ENCODE data around the gene RAET1L. TPM values are rescaled to one million over a fixed set of nuclear protein-coding genes. Genes with fewer than 3 reads are reported as not detected.

RAET1L gene
- total and polyA plus RNA-seq, 2 donors (not counting 1 experiment from before 2014, with no cell fraction given): not detected

DNA sequence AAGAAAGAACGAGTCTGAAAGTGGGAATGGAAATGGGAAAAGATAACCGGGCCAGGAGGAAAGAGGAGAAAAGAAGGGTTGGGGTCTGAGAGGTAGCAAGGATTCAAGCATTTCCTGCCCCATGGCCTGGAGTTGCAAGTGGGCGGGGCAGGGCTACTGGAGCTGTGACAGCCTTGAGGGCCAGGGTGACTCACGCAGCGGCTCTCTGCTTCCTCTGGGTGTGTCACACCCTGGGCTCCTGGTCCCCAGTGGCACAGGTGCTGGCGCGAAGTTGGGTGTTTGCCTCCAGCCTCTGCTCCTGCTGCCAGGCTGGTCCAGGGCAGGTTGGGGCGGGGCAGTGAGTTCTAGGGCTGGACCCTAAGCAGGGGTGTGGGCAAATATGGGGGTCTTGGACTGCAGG is 46.9 kb upstream of the RAET1L start:
- H3K9ac ChIP-seq (ENCODE audit: insufficient read depth, low read length): no peak overlapping the region
- no peaks in the 10 kb centered on the region for H3K9me3 ChIP-seq (ENCODE audit: control insufficient read depth, insufficient read depth, low read depth, low read length)
- H3K27ac ChIP-seq (ENCODE audit: insufficient read depth, low read length): no peak overlapping the region
- H3K27me3 ChIP-seq (ENCODE audit: control insufficient read depth, insufficient read depth, low read length): peaks cover 2% of the 10 kb centered on the region
- no peak overlapping the region for H3K4me3 ChIP-seq (replicated peaks in 1 of 4; ENCODE audit: control extremely low read depth in 1 of 4, insufficient read depth in 1 of 4, low read depth in 3 of 4, low read length in 4 of 4)
- no peaks in the 10 kb centered on the region for H4K20me1 ChIP-seq (ENCODE audit: control insufficient read depth, extremely low read depth, insufficient read depth, low read length)
- no peaks in the 10 kb centered on the region for H3K36me3 ChIP-seq (ENCODE audit: control insufficient read depth, insufficient read depth, low read length)
- peaks cover 4% of the 10 kb centered on the region for H3K4me1 ChIP-seq (ENCODE audit: control insufficient read depth, extremely low read depth, insufficient read depth, low read length)
- DNase-seq (ENCODE audit: low read depth in 2 of 2): peak; percentile 10 to 54
- H3K4me2 ChIP-seq (ENCODE audit: extremely low read depth, insufficient read depth, low read length): no peak overlapping the region
- H3K79me2 ChIP-seq (ENCODE audit: control insufficient read depth, insufficient read depth, low read length): no peaks in the 10 kb centered on the region
- TF ChIP-seq EZH2 (IDR thresholded peaks at IDR 0.05; ENCODE audit: low read length, missing control alignments): no peak
- TF ChIP-seq, protein P1, sequence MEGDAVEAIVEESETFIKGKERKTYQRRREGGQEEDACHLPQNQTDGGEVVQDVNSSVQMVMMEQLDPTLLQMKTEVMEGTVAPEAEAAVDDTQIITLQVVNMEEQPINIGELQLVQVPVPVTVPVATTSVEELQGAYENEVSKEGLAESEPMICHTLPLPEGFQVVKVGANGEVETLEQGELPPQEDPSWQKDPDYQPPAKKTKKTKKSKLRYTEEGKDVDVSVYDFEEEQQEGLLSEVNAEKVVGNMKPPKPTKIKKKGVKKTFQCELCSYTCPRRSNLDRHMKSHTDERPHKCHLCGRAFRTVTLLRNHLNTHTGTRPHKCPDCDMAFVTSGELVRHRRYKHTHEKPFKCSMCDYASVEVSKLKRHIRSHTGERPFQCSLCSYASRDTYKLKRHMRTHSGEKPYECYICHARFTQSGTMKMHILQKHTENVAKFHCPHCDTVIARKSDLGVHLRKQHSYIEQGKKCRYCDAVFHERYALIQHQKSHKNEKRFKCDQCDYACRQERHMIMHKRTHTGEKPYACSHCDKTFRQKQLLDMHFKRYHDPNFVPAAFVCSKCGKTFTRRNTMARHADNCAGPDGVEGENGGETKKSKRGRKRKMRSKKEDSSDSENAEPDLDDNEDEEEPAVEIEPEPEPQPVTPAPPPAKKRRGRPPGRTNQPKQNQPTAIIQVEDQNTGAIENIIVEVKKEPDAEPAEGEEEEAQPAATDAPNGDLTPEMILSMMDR (conservative IDR thresholded peaks at IDR 0.05 in 1 of 2, IDR thresholded peaks at IDR 0.05 in 1 of 2; ENCODE audit: low read depth in 1 of 2, low read length in 2 of 2): no peak
- no peak overlapping the region for H2AFZ ChIP-seq (ENCODE audit: low read length)

GRCh38 chr6:150070236-150070818 is 45.0 kb upstream of the RAET1L start:
- no peak overlapping the region for H2AFZ ChIP-seq (ENCODE audit: low read length)
- no peaks in the 10 kb centered on the region for H3K9me3 ChIP-seq (ENCODE audit: control insufficient read depth, insufficient read depth, low read depth, low read length)
- no peak for DNase-seq (ENCODE audit: low read depth in 2 of 2)
- no peaks in the 10 kb centered on the region for H4K20me1 ChIP-seq (ENCODE audit: control insufficient read depth, extremely low read depth, insufficient read depth, low read length)
- no peak for TF ChIP-seq EZH2 (IDR thresholded peaks at IDR 0.05; ENCODE audit: low read length, missing control alignments)
- TF ChIP-seq, protein P1 (conservative IDR thresholded peaks at IDR 0.05 in 1 of 2, IDR thresholded peaks at IDR 0.05 in 1 of 2; ENCODE audit: low read depth in 1 of 2, low read length in 2 of 2): no peak
- H3K27ac ChIP-seq (ENCODE audit: insufficient read depth, low read length): no peak overlapping the region
- no peaks in the 10 kb centered on the region for H3K27me3 ChIP-seq (ENCODE audit: control insufficient read depth, insufficient read depth, low read length)
- no peaks in the 10 kb centered on the region for H3K36me3 ChIP-seq (ENCODE audit: control insufficient read depth, insufficient read depth, low read length)
- no peaks in the 10 kb centered on the region for H3K79me2 ChIP-seq (ENCODE audit: control insufficient read depth, insufficient read depth, low read length)
- no peak overlapping the region for H3K4me2 ChIP-seq (ENCODE audit: extremely low read depth, insufficient read depth, low read length)
- H3K9ac ChIP-seq (ENCODE audit: insufficient read depth, low read length): no peak overlapping the region
- H3K4me3 ChIP-seq (replicated peaks in 1 of 4; ENCODE audit: control extremely low read depth in 1 of 4, insufficient read depth in 1 of 4, low read depth in 3 of 4, low read length in 4 of 4): no peak overlapping the region
- H3K4me1 ChIP-seq (ENCODE audit: control insufficient read depth, extremely low read depth, insufficient read depth, low read length): peaks cover 4% of the 10 kb centered on the region

- Histone ChIP-seq H3K4me2 (ENCODE audit: extremely low read depth, insufficient read depth, low read length) (no peak overlapping the region), H3K27me3 (ENCODE audit: control insufficient read depth, insufficient read depth, low read length) (no peaks in the 10 kb centered on the region), H3K4me3 (replicated peaks in 1 of 4; ENCODE audit: control extremely low read depth in 1 of 4, insufficient read depth in 1 of 4, low read depth in 3 of 4, low read length in 4 of 4) (peak overlapping the region in 2 of 4 experiments; percentile 41 to 81), H3K36me3 (ENCODE audit: control insufficient read depth, insufficient read depth, low read length) (no peaks in the 10 kb centered on the region), H3K4me1 (ENCODE audit: control insufficient read depth, extremely low read depth, insufficient read depth, low read length) (peaks cover 4% of the 10 kb centered on the region), H3K27ac (ENCODE audit: insufficient read depth, low read length) (no peak overlapping the region), H4K20me1 (ENCODE audit: control insufficient read depth, extremely low read depth, insufficient read depth, low read length) (no peaks in the 10 kb centered on the region), H3K9me3 (ENCODE audit: control insufficient read depth, insufficient read depth, low read depth, low read length) (no peaks in the 10 kb centered on the region), H3K79me2 (ENCODE audit: control insufficient read depth, insufficient read depth, low read length) (no peaks in the 10 kb centered on the region), H3K9ac (ENCODE audit: insufficient read depth, low read length) (no peak overlapping the region), H2AFZ (ENCODE audit: low read length) (no peak overlapping the region)
- TF ChIP-seq, protein P1 (conservative IDR thresholded peaks at IDR 0.05 in 1 of 2, IDR thresholded peaks at IDR 0.05 in 1 of 2; ENCODE audit: low read depth in 1 of 2, low read length in 2 of 2): no peak
- no peak for TF ChIP-seq EZH2 (IDR thresholded peaks at IDR 0.05; ENCODE audit: low read length, missing control alignments)
- DNase-seq (ENCODE audit: low read depth in 2 of 2): peak; percentile 9 to 21
Measured at GRCh38 chr6:150069706-150070105, 44.4 kb upstream of the RAET1L start.

Data from fibroblast of lung (primary cell).